ENCODE data around the gene TNIK. TPM values are rescaled to one million over a fixed set of nuclear protein-coding genes. Genes with fewer than 3 reads are reported as not detected.

The TNIK gene
- total RNA-seq, 1 experiment from 2014 or later: 22.4 TPM

GRCh38 chr3:171297207-171297606, 163.0 kb downstream of the TNIK start:
- Histone ChIP-seq H3K4me1 (no peaks in the 10 kb centered on the region), H3K27me3 (replicated peaks; ENCODE audit: control insufficient read depth, insufficient read depth, low read length) (no peaks in the 10 kb centered on the region), H3K9me3 (no peaks in the 10 kb centered on the region), H3K36me3 (ENCODE audit: control insufficient read depth, insufficient read depth, low read length) (no peaks in the 10 kb centered on the region), H3K4me3 (ENCODE audit: low read depth, low read length) (no peak overlapping the region)
- POLR2A ChIA-PET: no interaction called here
- Mint-ChIP-seq H3K4me3 (ENCODE audit: unreplicated experiment) (no peak overlapping the region), H3K36me3 (ENCODE audit: insufficient read depth, unreplicated experiment) (no peaks in the 10 kb centered on the region), H3K4me1 (ENCODE audit: low read depth, unreplicated experiment) (no peaks in the 10 kb centered on the region), H3K27ac (ENCODE audit: unreplicated experiment) (no peak overlapping the region), H3K9me3 (ENCODE audit: unreplicated experiment) (no peaks in the 10 kb centered on the region), H3K27me3 (ENCODE audit: insufficient read depth, unreplicated experiment) (no peaks in the 10 kb centered on the region)
- no peak for DNase-seq
- CTCF ChIA-PET: no interaction called here
- no TSS peak for BruUV-seq (replicated peaks)
- intact Hi-C loops (cut with micrococcal nuclease; ENCODE audit: unreplicated experiment): no loop called here
- TF ChIP-seq CTCF (IDR thresholded peaks at IDR 0.05; ENCODE audit: insufficient read depth in 1 of 2, low read depth in 1 of 2, low read length in 1 of 2, severe bottlenecking in 1 of 2, unreplicated experiment in 1 of 2): no peak

- CTCF ChIA-PET: no interaction called here
- no peak for TF ChIP-seq CTCF (IDR thresholded peaks at IDR 0.05; ENCODE audit: insufficient read depth in 1 of 2, low read depth in 1 of 2, low read length in 1 of 2, severe bottlenecking in 1 of 2, unreplicated experiment in 1 of 2)
- Mint-ChIP-seq H3K36me3 (ENCODE audit: insufficient read depth, unreplicated experiment) (no peaks in the 10 kb centered on the region), H3K27ac (ENCODE audit: unreplicated experiment) (no peak overlapping the region), H3K4me1 (ENCODE audit: low read depth, unreplicated experiment) (no peaks in the 10 kb centered on the region), H3K4me3 (ENCODE audit: unreplicated experiment) (no peak overlapping the region), H3K9me3 (ENCODE audit: unreplicated experiment) (no peaks in the 10 kb centered on the region), H3K27me3 (ENCODE audit: insufficient read depth, unreplicated experiment) (no peaks in the 10 kb centered on the region)
- DNase-seq: no peak
- H3K4me3 ChIP-seq (ENCODE audit: low read depth, low read length): no peak overlapping the region
- H3K4me1 ChIP-seq: no peaks in the 10 kb centered on the region
- no TSS peak for BruUV-seq (replicated peaks)
- POLR2A ChIA-PET: no interaction called here
- H3K9me3 ChIP-seq: no peaks in the 10 kb centered on the region
- H3K36me3 ChIP-seq (ENCODE audit: control insufficient read depth, insufficient read depth, low read length): no peaks in the 10 kb centered on the region
- H3K27me3 ChIP-seq (replicated peaks; ENCODE audit: control insufficient read depth, insufficient read depth, low read length): no peaks in the 10 kb centered on the region
- intact Hi-C loops (cut with micrococcal nuclease; ENCODE audit: unreplicated experiment): no loop called here
Observed at GRCh38 chr3:171295484-171296373, 164.5 kb downstream of the TNIK start.

- intact Hi-C loops (cut with micrococcal nuclease; ENCODE audit: unreplicated experiment): no loop called here
- no peaks in the 10 kb centered on the region for H3K4me1 Mint-ChIP-seq (ENCODE audit: low read depth, unreplicated experiment)
- no peak for DNase-seq
- H3K9me3 Mint-ChIP-seq (ENCODE audit: unreplicated experiment): no peaks in the 10 kb centered on the region
- no peak overlapping the region for H3K4me3 Mint-ChIP-seq (ENCODE audit: unreplicated experiment)
- H3K36me3 Mint-ChIP-seq (ENCODE audit: insufficient read depth, unreplicated experiment): no peaks in the 10 kb centered on the region
- CTCF ChIA-PET: no interaction called here
- H3K27me3 Mint-ChIP-seq (ENCODE audit: insufficient read depth, unreplicated experiment): no peaks in the 10 kb centered on the region
- no peaks in the 10 kb centered on the region for H3K27me3 ChIP-seq (replicated peaks; ENCODE audit: control insufficient read depth, insufficient read depth, low read length)
- H3K4me3 ChIP-seq (ENCODE audit: low read depth, low read length): no peak overlapping the region
- POLR2A ChIA-PET: no interaction called here
- H3K36me3 ChIP-seq (ENCODE audit: control insufficient read depth, insufficient read depth, low read length): no peaks in the 10 kb centered on the region
- TF ChIP-seq CTCF (IDR thresholded peaks at IDR 0.05; ENCODE audit: insufficient read depth in 1 of 2, low read depth in 1 of 2, low read length in 1 of 2, severe bottlenecking in 1 of 2, unreplicated experiment in 1 of 2): no peak
- no peaks in the 10 kb centered on the region for H3K9me3 ChIP-seq
- no peaks in the 10 kb centered on the region for H3K4me1 ChIP-seq
- H3K27ac Mint-ChIP-seq (ENCODE audit: unreplicated experiment): no peak overlapping the region
- no TSS peak for BruUV-seq (replicated peaks)
Observed at GRCh38 chr3:171293142-171293782, 166.9 kb downstream of the TNIK start.

All from Caco-2 (cell line).